ENCODE measurements around the gene RNU4-1.

RNU4-1 gene

GRCh38 chr12:120287491-120287890 lies 5.5 kb downstream of the RNU4-1 start:
- DNase-seq, result no peak

- DNase-seq, result no peak
Observed at GRCh38 chr12:120286768-120287490, 6.1 kb downstream of the RNU4-1 start.

- DNase-seq, result no peak
Observed at GRCh38 chr12:120284381-120284780, 8.7 kb downstream of the RNU4-1 start.

- DNase-seq, result no peak
Observed at GRCh38 chr12:120283318-120283717, 9.7 kb downstream of the RNU4-1 start.

GRCh38 chr12:120278137-120279069 lies 14.6 kb downstream of the RNU4-1 start:
- DNase-seq, result no peak

GRCh38 chr12:120276734-120277133 lies 16.3 kb downstream of the RNU4-1 start:
- no peak for DNase-seq

- no peak for DNase-seq
Observed at GRCh38 chr12:120267736-120268135, 25.3 kb downstream of the RNU4-1 start.

GRCh38 chr12:120266180-120266870 lies 26.7 kb downstream of the RNU4-1 start:
- DNase-seq, result no peak

- peak; percentile 93 for DNase-seq
Observed at GRCh38 chr12:120265473-120266179, 27.4 kb downstream of the RNU4-1 start, which contains the start of gene PXN. PXN (minus strand) TSS chr12:120265730; CDS start chr12:120265629, 101 bp downstream.

- peak; percentile 41 for DNase-seq
Observed at GRCh38 chr12:120264904-120265472, 28.0 kb downstream of the RNU4-1 start.

GRCh38 chr12:120264086-120264903 lies 28.7 kb downstream of the RNU4-1 start:
- no peak for DNase-seq

- no peak for DNase-seq
Observed at GRCh38 chr12:120263748-120264085, 29.3 kb downstream of the RNU4-1 start.

GRCh38 chr12:120262852-120263747 lies 29.9 kb downstream of the RNU4-1 start:
- DNase-seq, result peak; percentile 65

- DNase-seq, result no peak
Observed at GRCh38 chr12:120261951-120262851, 30.8 kb downstream of the RNU4-1 start.

- DNase-seq, result no peak
Observed at GRCh38 chr12:120260607-120261006, 32.4 kb downstream of the RNU4-1 start.

GRCh38 chr12:120259418-120260202 lies 33.4 kb downstream of the RNU4-1 start:
- DNase-seq, result no peak

- DNase-seq, result no peak
Observed at GRCh38 chr12:120258323-120258896, 34.6 kb downstream of the RNU4-1 start.
